Kidney glomerular epithelial cell (primary cell): ENCODE results near the gene NRXN3.

Experiments used
- DNase-seq: peaks from one replicate; lab custom pipeline; 2025; lab: John Stamatoyannopoulos, UW

NRXN3 gene

DNA sequence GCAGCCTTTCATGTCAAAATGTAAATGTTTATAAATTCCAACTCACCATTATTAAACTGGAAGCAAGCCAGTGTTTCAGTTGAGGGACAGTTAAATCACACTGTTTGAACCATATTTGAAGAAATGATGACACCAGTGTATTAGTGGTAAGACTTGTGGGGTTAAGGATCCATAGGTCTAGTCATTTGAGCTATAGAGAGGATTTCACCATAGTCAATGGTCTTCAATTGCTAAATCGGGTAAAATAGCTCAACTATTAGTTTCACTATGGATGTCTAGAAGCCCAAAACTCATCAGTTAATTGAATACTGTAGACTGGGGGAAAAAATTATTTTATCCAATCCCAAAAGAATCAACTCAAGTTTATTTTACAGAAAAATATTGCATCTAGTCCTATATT, 659.1 kb downstream of the NRXN3 start:
- DNase-seq = no peak

GRCh38 chr14:78834766-78835451, 664.7 kb downstream of the NRXN3 start:
- DNase-seq = no peak

DNA sequence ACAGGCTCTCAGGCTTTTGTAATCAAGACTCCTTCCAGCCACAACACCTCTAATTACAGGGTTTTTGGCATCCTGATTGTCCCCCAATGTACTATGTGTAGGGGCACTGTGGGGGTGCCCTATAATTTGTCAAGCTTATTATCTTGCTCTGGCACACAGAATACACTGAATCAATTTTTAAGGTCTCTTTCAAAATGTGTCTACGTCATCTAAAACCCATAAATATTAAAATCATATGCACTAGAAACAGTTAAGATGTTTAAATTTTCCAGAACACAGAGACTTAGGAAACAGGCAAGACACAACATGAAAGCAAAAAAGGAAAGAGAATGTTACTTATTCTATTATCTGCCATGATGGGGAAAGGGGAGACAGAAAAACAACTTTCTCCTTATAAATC, 665.7 kb downstream of the NRXN3 start:
- DNase-seq = no peak

- DNase-seq = peak; percentile 62
Measured at GRCh38 chr14:78836777-78837176, 666.6 kb downstream of the NRXN3 start.

DNA sequence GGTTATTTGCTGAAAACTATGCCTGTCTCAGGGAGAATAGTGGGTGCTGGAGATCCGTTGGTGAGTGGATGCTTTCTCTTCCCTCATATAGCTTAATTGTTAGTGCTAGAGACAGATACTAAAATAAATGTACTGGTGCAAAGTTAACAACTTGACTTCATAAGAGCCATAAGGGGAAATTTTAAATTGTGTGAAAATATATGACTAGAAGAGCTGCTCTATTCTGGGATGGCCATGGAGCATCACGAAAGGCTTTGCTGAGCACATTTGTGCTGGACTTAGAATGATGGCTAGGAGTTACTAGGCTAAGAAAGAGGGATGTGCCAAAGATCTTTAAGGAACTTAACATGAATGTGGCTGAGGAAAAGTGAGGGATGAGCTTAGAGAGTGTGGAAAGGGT, 668.8 kb downstream of the NRXN3 start:
- no peak for DNase-seq

GRCh38 chr14:78840898-78841297, 670.7 kb downstream of the NRXN3 start:
- no peak for DNase-seq

DNA sequence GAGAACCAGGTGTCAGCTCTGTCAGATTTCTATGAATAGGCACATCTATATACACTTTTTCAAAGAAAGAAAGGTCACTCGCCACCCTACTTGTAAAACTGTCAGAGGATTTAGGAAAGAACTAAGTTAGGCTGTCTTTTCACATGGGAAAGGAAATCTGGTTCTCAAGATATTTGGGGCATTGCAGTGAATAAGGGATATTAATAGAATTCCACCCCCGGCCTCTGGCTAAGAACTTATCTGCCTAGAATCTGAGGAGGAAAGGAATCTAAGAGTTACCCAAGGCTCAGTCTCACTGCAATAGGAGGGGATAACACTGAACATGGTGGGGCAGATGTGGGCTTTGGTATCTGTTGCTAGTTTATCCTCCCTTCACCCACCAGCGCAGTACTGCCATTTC, 677.6 kb downstream of the NRXN3 start:
- no peak for DNase-seq

- DNase-seq = peak; percentile 49
Measured at GRCh38 chr14:78848234-78848820, 678.2 kb downstream of the NRXN3 start.

- DNase-seq = no peak
Measured at GRCh38 chr14:78849952-78850351, 679.8 kb downstream of the NRXN3 start.

DNA sequence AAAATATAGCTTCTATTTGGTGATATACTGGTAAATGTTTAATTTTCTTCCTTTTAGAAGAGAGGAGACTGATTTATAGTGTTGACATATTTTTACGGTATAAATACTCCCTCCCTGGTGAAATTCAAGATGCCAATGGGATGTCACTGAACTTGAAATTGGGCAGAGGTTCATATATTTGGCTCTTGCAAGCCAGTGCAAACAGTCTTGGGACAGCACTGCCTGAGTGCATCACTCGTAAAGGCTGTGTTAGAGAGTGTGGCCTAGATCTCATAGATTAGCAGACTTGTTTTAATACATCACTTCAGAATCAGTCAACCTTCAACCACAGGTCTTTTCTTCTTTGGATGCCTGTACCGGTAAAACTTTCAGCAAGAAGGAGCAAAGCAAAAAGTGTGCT, 681.0 kb downstream of the NRXN3 start:
- no peak for DNase-seq

DNA sequence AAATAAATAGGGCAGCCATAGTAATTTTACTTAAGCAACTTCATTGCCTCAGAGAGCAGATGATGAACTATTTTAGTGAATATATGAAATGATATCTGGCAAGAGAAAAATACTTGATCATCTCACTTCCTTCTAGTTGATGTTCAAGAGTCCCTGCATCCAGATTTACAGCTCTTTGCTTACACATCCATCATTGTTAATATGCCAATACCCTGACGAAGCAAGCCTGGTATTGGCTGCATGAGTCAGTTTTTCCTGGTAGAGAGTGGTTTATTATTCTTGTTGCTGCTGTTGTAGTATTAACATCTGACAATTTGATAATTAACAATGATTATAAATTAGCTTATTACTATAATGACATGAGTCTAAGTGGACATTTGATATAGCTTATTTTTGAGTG, 681.9 kb downstream of the NRXN3 start:
- no peak for DNase-seq

GRCh38 chr14:78857974-78858373, 687.8 kb downstream of the NRXN3 start:
- DNase-seq = no peak

GRCh38 chr14:78863143-78863542, 693.0 kb downstream of the NRXN3 start:
- peak; percentile 7 for DNase-seq

DNA sequence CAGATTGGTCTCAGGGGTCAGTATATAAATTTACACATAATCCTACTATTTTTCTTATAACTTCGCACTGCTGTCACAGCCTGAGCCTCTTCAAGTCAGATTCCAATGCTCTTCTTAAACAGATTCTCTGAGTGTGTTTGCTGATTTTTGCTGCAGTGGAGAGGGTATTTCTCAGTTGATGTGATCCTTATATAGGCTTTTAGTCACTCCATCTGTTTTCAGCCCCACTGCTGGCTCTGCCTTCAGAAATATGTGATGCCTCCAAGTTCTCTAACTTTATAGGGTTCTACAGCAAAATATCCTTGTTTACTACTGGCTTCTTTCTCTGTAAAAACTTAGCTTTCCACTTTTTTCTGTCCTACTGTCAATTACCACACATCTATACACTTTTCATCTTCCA, 702.7 kb downstream of the NRXN3 start:
- no peak for DNase-seq

DNA sequence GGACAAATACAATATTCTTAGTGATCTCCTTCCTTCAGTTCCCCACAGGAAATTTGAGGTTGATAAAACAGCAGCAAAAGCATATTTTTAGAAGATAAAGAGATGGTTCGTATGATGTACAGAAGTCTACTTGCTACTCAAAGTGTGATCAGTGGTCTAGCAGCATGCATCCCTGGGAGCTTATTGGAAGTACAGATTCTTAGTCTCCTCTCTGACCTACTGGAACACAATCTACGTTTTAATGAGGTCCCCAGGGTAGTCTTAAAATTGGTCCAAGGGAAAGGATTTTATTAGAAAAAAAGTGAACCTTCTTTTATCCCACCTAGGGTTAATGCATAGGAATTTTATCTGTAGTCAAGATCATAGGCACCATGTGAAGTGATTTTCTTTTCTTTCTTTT, 703.4 kb downstream of the NRXN3 start:
- no peak for DNase-seq

GRCh38 chr14:78875049-78875448, 704.9 kb downstream of the NRXN3 start:
- no peak for DNase-seq

DNA sequence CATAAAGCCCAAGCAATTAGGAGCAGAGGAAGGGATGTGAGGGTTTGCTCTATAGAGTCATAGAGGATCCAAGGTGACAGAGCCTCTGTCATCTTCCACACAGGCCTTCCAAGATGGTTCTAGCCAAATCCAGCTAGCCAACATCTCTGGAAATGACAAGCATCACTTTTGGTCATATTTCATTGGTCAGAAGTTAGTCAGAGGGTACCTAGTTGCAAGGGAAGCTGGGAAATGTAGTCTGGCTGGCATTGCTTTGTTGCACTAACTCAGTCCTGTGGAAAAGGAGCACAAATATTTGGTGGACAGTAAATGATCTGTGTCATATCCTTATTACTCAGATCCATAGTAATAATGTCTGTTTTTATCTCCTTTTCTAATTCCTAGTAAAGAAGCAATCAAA, 715.7 kb downstream of the NRXN3 start:
- no peak for DNase-seq

- DNase-seq = no peak
Measured at GRCh38 chr14:78897443-78897842, 727.3 kb downstream of the NRXN3 start.

- no peak for DNase-seq
Measured at GRCh38 chr14:78902010-78902623, 731.9 kb downstream of the NRXN3 start.

DNA sequence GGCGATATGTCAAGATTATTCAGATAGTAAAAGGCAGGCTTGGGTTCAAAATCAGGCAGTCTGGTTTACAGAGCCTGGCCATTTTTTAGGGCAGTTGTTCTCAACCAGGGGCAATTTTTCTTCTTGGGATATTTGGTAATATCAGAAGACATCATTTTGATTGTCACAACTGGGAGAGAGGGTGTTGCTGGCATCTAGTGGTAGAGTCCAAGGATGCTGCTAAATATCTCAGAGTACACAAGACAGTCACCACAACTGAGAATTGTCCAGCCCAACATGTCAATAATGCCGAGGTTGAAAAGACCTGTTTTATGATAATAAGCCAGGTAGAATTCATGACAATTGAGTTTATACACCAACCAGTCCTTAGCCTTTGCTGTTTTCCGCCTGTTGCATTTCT, 733.9 kb downstream of the NRXN3 start:
- no peak for DNase-seq

GRCh38 chr14:78917462-78917861, 747.3 kb downstream of the NRXN3 start:
- no peak for DNase-seq

DNA sequence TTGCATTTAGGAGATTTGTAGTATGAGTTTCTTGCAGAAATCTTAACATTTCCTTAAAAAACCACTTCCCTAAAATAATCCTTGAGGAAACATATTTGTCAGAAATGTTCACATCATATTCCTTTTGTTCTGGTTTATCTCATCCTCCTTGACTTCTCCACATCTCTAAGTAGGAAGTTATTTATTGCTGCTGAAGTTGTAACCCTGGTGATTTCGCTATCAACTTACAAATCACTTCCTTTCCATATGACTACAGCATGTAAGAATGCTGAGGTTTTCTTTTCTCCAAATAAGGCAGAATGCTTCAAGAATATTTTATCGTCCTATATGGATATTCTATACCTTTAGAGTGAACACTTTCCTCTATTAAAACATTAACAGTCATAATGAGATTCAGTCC, 751.7 kb downstream of the NRXN3 start:
- DNase-seq = peak; percentile 26

DNA sequence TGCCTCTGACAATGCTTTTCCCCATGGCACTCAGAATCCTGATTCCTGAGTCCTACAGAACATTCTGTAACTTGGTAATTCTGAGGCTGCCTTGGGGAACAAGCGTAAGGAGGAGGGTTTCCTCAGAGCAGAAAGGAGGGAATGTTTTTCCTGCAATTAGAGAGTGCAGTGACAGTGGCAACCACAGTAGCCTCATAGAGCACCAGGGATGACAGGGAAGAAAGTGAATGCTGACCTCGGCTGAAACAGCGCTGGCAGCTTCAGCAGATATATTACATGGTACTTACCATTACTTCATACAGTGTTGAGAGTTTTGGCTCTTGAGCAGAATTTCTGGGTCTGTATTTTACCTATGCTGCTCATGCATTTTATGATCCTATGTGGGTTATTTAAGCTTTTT, 757.1 kb downstream of the NRXN3 start:
- DNase-seq = no peak

GRCh38 chr14:78933166-78933565, 763.0 kb downstream of the NRXN3 start:
- no peak for DNase-seq
